ENCODE results near the gene TCF20.

GRCh38 chr22:42233879-42234278, 36.6 kb downstream of the TCF20 start:
- TF ChIP-seq CTCF (IDR thresholded peaks at IDR 0.05) (no peak), ZFX (IDR thresholded peaks at IDR 0.05; ENCODE audit: borderline replicate concordance) (no peak)

Data from 22Rv1 (cell line).